ENCODE measurements around the gene CCM2L.

The CCM2L gene

DNA sequence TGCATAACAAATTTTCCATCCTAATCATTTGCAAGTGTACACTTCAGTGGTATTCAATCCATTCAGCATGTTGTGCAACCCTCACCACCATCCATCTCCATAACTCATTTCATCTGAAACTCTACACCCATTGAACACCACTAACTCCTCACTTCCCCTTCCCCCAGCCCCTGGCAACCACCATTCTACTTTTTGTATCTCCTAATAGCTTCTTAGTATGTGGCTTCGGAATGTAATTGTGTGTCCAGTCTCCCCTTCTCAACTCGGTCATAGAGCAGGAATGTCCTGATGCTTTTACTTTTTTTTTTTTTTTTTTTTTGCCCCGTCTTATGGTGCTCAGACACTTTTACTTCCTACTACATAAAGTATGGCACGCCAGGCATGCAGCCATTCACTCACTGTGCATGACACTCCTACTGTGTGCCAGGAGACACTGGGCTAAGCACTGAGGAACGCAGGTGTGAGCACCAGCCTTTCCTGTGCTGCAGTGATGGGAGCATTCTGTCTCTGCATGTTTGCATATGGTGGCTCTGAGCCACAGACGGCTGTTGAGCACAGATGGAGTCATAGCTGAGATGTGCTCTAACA, 57.1 kb downstream of the CCM2L start:
- TF ChIP-seq CTCF (IDR thresholded peaks at IDR 0.05): no peak

DNA sequence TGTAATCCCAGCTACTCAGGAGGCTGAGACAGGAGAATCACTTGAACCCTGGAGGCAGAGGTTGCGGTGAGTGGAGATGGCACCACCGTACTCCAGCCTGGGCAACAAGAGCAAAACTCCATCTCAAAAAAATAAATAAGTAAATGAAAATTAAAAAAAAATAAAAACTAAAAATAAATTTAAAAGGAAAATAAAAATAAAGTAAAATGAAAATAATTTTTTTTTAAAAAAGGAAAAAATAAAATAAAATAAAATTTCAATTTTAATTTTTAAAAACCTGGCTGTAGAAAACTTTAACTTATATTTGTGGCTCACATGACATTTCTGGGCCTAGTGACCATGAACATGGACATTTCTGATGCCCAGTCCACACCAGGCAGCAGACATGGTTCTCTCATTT, 57.9 kb downstream of the CCM2L start:
- TF ChIP-seq CTCF (IDR thresholded peaks at IDR 0.05): no peak

GRCh38 chr20:32069711-32070110, 59.5 kb downstream of the CCM2L start:
- no peak for TF ChIP-seq CTCF (IDR thresholded peaks at IDR 0.05)

DNA sequence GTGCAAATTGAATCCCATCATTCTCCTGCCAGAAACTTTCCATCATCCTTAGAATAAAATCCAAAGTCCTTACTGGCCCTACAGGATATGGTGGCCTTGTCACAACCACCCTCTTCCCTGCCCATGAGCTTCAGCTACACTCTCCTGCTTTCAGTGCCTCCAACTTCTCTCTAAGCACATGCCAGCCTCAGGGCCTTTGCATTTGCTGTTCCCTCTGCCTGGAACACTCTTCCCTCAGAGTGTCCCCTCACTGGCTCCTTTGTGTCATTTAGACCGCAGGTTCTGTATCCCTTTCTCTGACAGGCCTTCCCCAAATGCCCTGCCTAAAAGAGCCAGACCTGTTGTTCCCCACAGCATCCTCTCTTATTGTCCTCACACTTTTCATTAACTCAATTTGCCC, 60.0 kb downstream of the CCM2L start:
- TF ChIP-seq CTCF (IDR thresholded peaks at IDR 0.05): no peak

DNA sequence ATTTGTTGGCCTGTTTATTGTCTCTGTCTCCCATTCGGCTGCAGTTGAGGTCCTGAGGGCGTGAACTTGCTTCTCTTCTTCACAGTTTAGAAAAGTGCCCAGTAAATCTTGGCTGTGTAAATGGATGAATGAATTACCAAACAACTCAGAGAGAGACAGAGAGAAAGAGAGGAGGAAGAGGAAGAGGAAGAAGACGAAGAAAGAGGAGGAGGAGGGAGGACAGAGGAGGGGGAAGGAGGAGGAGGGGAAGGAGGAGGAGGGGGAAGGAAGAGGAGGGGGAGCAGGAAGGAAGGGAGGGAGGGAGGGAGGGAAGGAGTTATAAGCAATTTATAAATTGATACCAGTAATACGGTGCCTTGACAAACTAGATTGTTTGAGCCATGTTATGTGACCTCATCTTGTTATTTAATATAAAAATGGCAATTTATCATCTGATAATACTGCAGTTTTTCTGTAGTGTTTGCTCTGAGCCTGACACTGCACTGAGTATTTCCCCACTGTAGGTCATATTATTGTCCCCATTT, 60.5 kb downstream of the CCM2L start:
- TF ChIP-seq CTCF (IDR thresholded peaks at IDR 0.05): no peak

DNA sequence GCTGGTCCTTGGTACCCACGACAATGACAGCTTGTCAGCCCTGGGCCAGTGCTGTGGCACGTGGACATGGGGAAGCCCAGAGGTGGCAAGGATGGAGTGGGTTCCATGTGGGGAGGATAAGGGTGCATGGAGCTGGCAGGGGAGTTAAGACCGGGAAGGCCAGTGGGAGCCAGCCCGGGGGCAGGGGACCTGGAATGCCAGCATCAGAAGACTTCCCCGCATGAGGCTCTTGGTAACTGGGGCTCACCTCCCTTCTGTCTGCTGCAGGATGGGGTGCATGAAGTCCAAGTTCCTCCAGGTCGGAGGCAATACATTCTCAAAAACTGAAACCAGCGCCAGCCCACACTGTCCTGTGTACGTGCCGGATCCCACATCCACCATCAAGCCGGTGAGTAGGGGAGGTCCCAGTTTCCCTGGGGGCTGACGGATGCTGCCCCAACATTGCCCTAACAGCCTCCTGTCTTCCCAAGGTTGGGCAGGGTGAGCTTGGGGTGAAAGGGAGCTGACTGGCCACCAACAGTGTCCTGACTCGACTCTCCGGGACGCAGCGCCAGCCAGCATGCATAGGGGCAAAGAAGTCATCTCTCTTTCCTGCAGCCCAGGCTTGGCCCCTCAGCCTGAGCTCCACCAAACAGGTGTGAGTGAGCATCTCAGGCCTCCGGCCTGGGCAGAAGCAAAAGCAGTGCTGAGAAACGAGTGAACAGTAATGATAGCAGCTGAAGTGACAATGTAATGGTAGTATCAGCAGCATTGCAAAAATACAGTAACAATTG, 61.3 kb downstream of the CCM2L start:
- no peak for TF ChIP-seq CTCF (IDR thresholded peaks at IDR 0.05)

DNA sequence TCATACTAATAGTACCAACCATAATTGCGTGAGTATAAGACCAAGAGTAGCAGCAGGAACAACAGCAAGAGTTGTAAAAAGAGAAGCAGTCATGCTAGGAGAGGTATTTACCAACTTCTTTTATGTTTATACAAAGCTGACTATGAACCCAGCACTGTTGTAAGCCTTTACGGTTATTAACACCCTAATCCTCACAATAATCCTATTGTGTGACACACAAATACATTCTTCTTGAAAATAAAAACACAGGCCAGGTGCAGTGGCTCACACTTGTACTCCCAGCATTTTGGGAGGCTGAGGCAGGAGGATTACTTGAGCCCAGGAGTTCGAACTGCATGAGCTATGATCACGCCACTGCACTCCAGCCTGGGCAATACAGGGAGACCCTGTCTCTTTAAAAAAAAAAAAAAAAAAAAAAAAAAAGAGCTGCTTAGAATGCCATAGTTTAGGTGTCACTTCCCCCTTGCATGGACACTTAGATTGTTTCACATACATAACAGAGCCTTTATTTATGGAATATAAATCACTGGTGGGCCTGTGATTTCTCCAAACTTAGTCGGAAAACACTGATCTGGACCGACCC, 62.0 kb downstream of the CCM2L start:
- TF ChIP-seq CTCF (IDR thresholded peaks at IDR 0.05): no peak
